OCI-LY1 (cell line): ENCODE results near the gene TRABD2B.

Source experiments
- EZH2 ChIP-seq: fragments of 200-600 bp; sonication (generic), shearing (Covaris generic); IDR thresholded peaks from 2 replicates; pipeline ENCODE4 v1.8.0; 2017; ENCODE audit warnings: borderline replicate concordance, mixed run types, mild to moderate bottlenecking, antibody characterized with exemption, low read length, moderate library complexity, mixed read lengths
- TF ChIP-seq, protein P1 (sequence below): fragments of 200-600 bp; sonication (generic), shearing (Covaris generic); IDR thresholded peaks from 2 replicates; pipeline ENCODE4 v1.5.1; 2017; ENCODE audit warnings: mild to moderate bottlenecking, antibody characterized with exemption, low read length, moderate library complexity, mixed read lengths

DNA sequence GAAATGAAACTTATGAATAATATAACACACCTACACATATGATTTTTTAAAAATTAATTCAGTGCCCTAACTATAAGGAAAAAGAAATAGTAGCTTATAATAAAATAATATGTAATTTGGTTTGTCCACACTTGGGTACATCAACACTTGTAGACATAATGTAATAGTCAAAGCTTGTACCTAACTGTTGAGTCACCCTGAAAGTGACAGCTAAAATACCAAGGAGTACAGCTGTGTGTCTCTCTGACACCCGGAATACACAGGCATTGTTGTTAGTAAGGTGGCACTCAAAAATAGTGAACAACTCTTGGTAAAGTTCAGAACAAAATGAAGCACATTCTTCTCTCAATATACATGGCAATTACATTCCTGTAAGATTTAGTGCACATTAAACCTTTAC, 243.4 kb downstream of the TRABD2B start:
- TF ChIP-seq, protein P1, sequence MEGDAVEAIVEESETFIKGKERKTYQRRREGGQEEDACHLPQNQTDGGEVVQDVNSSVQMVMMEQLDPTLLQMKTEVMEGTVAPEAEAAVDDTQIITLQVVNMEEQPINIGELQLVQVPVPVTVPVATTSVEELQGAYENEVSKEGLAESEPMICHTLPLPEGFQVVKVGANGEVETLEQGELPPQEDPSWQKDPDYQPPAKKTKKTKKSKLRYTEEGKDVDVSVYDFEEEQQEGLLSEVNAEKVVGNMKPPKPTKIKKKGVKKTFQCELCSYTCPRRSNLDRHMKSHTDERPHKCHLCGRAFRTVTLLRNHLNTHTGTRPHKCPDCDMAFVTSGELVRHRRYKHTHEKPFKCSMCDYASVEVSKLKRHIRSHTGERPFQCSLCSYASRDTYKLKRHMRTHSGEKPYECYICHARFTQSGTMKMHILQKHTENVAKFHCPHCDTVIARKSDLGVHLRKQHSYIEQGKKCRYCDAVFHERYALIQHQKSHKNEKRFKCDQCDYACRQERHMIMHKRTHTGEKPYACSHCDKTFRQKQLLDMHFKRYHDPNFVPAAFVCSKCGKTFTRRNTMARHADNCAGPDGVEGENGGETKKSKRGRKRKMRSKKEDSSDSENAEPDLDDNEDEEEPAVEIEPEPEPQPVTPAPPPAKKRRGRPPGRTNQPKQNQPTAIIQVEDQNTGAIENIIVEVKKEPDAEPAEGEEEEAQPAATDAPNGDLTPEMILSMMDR: no peak
- no peak for TF ChIP-seq EZH2
